OCI-LY1 (cell line): ENCODE data around the gene ANKDD1A.

Source experiments
- H2AFZ ChIP-seq: fragments of 200-600 bp; sonication (generic), shearing (Covaris generic); 2 replicates; pipeline ENCODE4 v1.6.0; 2014; ENCODE audit warnings: antibody characterized with exemption, mild to moderate bottlenecking, low read length
- H3F3A ChIP-seq: fragments of 200-600 bp; sonication (generic), shearing (Covaris generic); 2 replicates; pipeline ENCODE4 v1.6.0; 2014; ENCODE audit warnings: mild to moderate bottlenecking, antibody characterized with exemption, low read length, moderate library complexity; ENCODE audit not compliant: insufficient read depth
- H3K27ac ChIP-seq: fragments of 200-600 bp; sonication (generic); 2 replicates; pipeline ENCODE4 v1.5.1; 2014; ENCODE audit warnings: low read length, mixed run types, mild to moderate bottlenecking, low read depth; ENCODE audit not compliant: poor library complexity, severe bottlenecking
- H3K27me3 ChIP-seq: fragments of 200-600 bp; sonication (generic); 2 replicates; pipeline ENCODE4 v1.6.0; 2014; ENCODE audit warnings: antibody characterized with exemption, mild to moderate bottlenecking, low read length, moderate library complexity; ENCODE audit not compliant: insufficient read depth
- H3K36me3 ChIP-seq: fragments of 200-600 bp; sonication (generic); 2 replicates; pipeline ENCODE4 v1.6.1; 2014; ENCODE audit warnings: mild to moderate bottlenecking, antibody characterized with exemption, low read length, moderate library complexity, mixed read lengths; ENCODE audit not compliant: insufficient read depth
- H3K4me1 ChIP-seq: fragments of 200-600 bp; sonication (generic); 2 replicates; pipeline ENCODE4 v1.5.1; 2014; ENCODE audit warnings: mild to moderate bottlenecking, low read length, moderate library complexity; ENCODE audit not compliant: insufficient read depth, severe bottlenecking
- H3K4me2 ChIP-seq: fragments of 200-600 bp; sonication (generic), shearing (Covaris generic); 2 replicates; pipeline ENCODE4 v1.6.1; 2014; ENCODE audit warnings: low read length
- H3K4me3 ChIP-seq: fragments of 200-600 bp; sonication (generic); 2 replicates; pipeline ENCODE4 v1.5.1; 2014; ENCODE audit warnings: low read length, low read depth, mild to moderate bottlenecking, mixed read lengths; ENCODE audit not compliant: poor library complexity, severe bottlenecking
- H3K79me2 ChIP-seq: fragments of 200-600 bp; shearing (Covaris generic); 2 replicates; pipeline ENCODE4 v1.6.1; 2016; ENCODE audit warnings: mixed run types, low read length, mixed read lengths; ENCODE audit not compliant: insufficient read depth
- H3K9ac ChIP-seq: fragments of 200-600 bp; sonication (generic), shearing (Covaris generic); 2 replicates; pipeline ENCODE4 v1.6.1; 2014; ENCODE audit warnings: mild to moderate bottlenecking, low read length, mixed read lengths
- H3K9me2 ChIP-seq: fragments of 200-600 bp; sonication (generic), shearing (Covaris generic); 2 replicates; pipeline ENCODE4 v1.6.1; 2014; ENCODE audit warnings: low read depth, mild to moderate bottlenecking, low read length, mixed read lengths
- H3K9me3 ChIP-seq: fragments of 200-600 bp; shearing (Covaris generic); 2 replicates; pipeline ENCODE4 v1.6.1; 2014; ENCODE audit warnings: low read length, mixed read lengths
- H4K20me1 ChIP-seq: fragments of 200-600 bp; sonication (generic), shearing (Covaris generic); 2 replicates; pipeline ENCODE4 v1.6.0; 2016; ENCODE audit warnings: mild to moderate bottlenecking, low read length; ENCODE audit not compliant: insufficient read depth
- EZH2 ChIP-seq: fragments of 200-600 bp; sonication (generic), shearing (Covaris generic); IDR thresholded peaks from 2 replicates; pipeline ENCODE4 v1.8.0; 2017; ENCODE audit warnings: borderline replicate concordance, mixed run types, mild to moderate bottlenecking, antibody characterized with exemption, low read length, moderate library complexity, mixed read lengths
- TF ChIP-seq, protein P1 (sequence below): fragments of 200-600 bp; sonication (generic), shearing (Covaris generic); IDR thresholded peaks from 2 replicates; pipeline ENCODE4 v1.5.1; 2017; ENCODE audit warnings: mild to moderate bottlenecking, antibody characterized with exemption, low read length, moderate library complexity, mixed read lengths

The ANKDD1A gene

DNA sequence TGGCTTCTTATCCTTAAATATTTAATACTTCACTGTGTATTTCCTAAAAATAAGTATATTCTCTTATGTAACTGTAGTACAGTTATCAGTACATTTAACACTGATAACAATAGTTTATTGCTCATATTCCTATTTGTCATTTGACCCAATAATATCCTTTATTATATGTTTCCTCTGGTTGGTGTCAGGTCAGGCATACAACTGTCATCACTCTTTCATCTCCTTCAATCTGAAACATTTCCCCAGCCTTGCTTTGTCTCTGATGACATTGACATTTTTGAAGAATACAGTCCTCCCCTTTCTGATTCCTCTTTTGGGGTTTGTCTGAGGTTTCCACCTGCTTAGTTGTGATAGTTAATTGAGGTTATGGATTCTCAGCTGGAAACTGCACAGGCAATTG is 42.2 kb upstream of the ANKDD1A start:
- Histone ChIP-seq H4K20me1 (no peaks in the 10 kb centered on the region), H3F3A (no peaks in the 10 kb centered on the region), H3K27me3 (no peaks in the 10 kb centered on the region), H3K36me3 (peaks cover 3% of the 10 kb centered on the region; the same call in 1 of the 2 replicates), H3K27ac (no peak overlapping the region), H3K9me2 (no peaks in the 10 kb centered on the region), H3K79me2 (no peaks in the 10 kb centered on the region), H3K9ac (no peak overlapping the region), H3K9me3 (no peaks in the 10 kb centered on the region), H3K4me1 (no peaks in the 10 kb centered on the region), H2AFZ (no peak overlapping the region), H3K4me3 (no peak overlapping the region), H3K4me2 (no peak overlapping the region)
- no peak for TF ChIP-seq EZH2
- TF ChIP-seq, protein P1, sequence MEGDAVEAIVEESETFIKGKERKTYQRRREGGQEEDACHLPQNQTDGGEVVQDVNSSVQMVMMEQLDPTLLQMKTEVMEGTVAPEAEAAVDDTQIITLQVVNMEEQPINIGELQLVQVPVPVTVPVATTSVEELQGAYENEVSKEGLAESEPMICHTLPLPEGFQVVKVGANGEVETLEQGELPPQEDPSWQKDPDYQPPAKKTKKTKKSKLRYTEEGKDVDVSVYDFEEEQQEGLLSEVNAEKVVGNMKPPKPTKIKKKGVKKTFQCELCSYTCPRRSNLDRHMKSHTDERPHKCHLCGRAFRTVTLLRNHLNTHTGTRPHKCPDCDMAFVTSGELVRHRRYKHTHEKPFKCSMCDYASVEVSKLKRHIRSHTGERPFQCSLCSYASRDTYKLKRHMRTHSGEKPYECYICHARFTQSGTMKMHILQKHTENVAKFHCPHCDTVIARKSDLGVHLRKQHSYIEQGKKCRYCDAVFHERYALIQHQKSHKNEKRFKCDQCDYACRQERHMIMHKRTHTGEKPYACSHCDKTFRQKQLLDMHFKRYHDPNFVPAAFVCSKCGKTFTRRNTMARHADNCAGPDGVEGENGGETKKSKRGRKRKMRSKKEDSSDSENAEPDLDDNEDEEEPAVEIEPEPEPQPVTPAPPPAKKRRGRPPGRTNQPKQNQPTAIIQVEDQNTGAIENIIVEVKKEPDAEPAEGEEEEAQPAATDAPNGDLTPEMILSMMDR, result no peak

DNA sequence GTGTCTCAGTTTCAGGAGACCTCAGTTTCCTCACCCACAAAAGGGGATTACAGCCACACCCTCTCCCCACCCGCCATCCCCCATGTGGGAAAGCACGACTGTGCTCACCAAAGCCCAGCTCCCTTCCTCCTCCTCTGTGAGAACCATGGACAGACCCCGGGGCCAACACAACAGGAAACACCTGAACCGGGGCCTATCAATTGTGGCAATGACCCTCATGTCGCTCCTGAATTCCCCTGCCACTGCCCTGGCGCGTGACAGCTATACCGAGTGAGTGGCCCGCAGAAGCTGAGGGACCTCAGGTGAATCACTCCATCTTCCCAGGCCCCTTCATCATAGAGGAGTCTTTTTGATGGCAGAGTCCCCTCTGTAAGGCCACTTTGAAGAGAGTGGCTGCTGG is 41.3 kb upstream of the ANKDD1A start:
- TF ChIP-seq EZH2, result no peak
- TF ChIP-seq, protein P1, result no peak
- H3K27ac ChIP-seq, result no peak overlapping the region
- no peaks in the 10 kb centered on the region for H4K20me1 ChIP-seq
- no peak overlapping the region for H3K4me3 ChIP-seq
- no peaks in the 10 kb centered on the region for H3K36me3 ChIP-seq
- H3K4me2 ChIP-seq, result no peak overlapping the region
- H2AFZ ChIP-seq, result no peak overlapping the region
- no peaks in the 10 kb centered on the region for H3K27me3 ChIP-seq
- H3K9me2 ChIP-seq, result no peaks in the 10 kb centered on the region
- H3K9ac ChIP-seq, result no peak overlapping the region
- no peaks in the 10 kb centered on the region for H3K4me1 ChIP-seq
- H3K79me2 ChIP-seq, result no peaks in the 10 kb centered on the region
- H3K9me3 ChIP-seq, result no peaks in the 10 kb centered on the region
- H3F3A ChIP-seq, result no peaks in the 10 kb centered on the region

DNA sequence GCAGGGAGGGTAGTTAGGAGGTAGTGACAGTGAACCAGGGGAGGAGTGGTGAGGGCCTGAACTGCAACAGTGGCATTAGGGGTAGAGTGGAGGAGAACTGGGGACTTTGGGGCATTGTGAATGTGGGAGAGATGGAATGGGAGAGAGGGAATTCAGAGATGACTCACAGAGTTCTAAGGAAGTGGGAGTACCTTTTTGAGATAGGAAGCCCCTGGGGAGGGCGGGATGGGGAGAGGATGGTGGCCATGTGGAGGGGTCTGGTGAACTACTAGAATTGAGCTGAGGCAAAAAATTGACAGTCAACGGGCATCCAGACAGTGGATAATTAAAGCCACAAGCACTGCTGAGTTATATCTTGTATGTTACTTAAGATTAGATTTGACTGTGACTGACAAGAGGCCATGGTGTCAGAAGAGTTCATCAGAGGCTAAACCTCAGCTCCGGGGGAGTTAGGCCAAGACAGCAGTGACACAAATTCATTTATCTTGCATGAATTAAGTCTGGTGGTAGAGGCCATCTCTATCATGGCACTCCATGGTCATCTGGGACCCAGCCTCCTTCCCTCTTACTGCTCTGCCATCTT is 36.0 kb upstream of the ANKDD1A start:
- H3K27ac ChIP-seq, result no peak overlapping the region
- H3K79me2 ChIP-seq, result no peaks in the 10 kb centered on the region
- no peaks in the 10 kb centered on the region for H3K4me1 ChIP-seq
- H3K36me3 ChIP-seq, result no peaks in the 10 kb centered on the region
- no peaks in the 10 kb centered on the region for H3K9me3 ChIP-seq
- TF ChIP-seq, protein P1, result no peak
- no peak for TF ChIP-seq EZH2
- no peaks in the 10 kb centered on the region for H4K20me1 ChIP-seq
- no peaks in the 10 kb centered on the region for H3F3A ChIP-seq
- no peak overlapping the region for H3K4me2 ChIP-seq
- no peak overlapping the region for H3K9ac ChIP-seq
- H3K9me2 ChIP-seq, result no peaks in the 10 kb centered on the region
- no peaks in the 10 kb centered on the region for H3K27me3 ChIP-seq
- H2AFZ ChIP-seq, result no peak overlapping the region
- no peak overlapping the region for H3K4me3 ChIP-seq
